PC-9 (cell line): ENCODE data around the gene SELENON. TPM values are rescaled to one million over a fixed set of nuclear protein-coding genes. Genes with fewer than 3 reads are reported as not detected.

ENCODE experiments used
- BruUV-seq: library from RNA; stranded (reverse); fragments of 400-500 nt; replicated peaks from 2 replicates; lab custom pipeline; 2021; lab: Mats Ljungman, UMichigan
- CTCF ChIA-PET: fragments of 300-600 bp; sonication (Branson Sonifier 250); formaldehyde crosslinking; loops from one replicate; lab custom pipeline; 2022; ENCODE audit warnings: antibody characterized with exemption; lab: Charles Lee
- POLR2A ChIA-PET: fragments of 300-600 bp; sonication (Branson Sonifier 250); formaldehyde crosslinking; loops from one replicate; lab custom pipeline; 2022; ENCODE audit warnings: antibody characterized with exemption; ENCODE audit not compliant: unreplicated experiment; lab: Charles Lee
- DNase-seq, 2 experiments: peaks; one replicate each; pipeline versions ENCODE4 v3.0.0 to v3.0.0-alpha.2; 2015 to 2022; ENCODE audit warnings: mixed read lengths in 1 of 2
- H2AFZ ChIP-seq: fragments of 200-600 bp; sonication (generic); 2 replicates; pipeline ENCODE4 v1.8.1; 2017; ENCODE audit warnings: antibody characterized with exemption
- H3F3A ChIP-seq: fragments of 200-600 bp; sonication (generic); 2 replicates; pipeline ENCODE4 v1.8.1; 2017; ENCODE audit warnings: antibody characterized with exemption, mild to moderate bottlenecking, low read depth; ENCODE audit not compliant: insufficient read depth
- H3K27ac ChIP-seq: fragments of 200-600 bp; sonication (generic); 2 replicates; pipeline ENCODE4 v1.6.1; 2016; ENCODE audit warnings: mixed run types
- H3K27me3 ChIP-seq: fragments of 200-600 bp; sonication (generic); 2 replicates; pipeline ENCODE4 v1.6.1; 2016; ENCODE audit warnings: low read depth, mixed run types; ENCODE audit not compliant: insufficient read depth
- H3K36me3 ChIP-seq: fragments of 200-600 bp; sonication (generic); 2 replicates; pipeline ENCODE4 v1.6.1; 2016; ENCODE audit warnings: low read depth, mixed run types
- H3K4me1 ChIP-seq: fragments of 200-600 bp; sonication (generic); replicated peaks from 2 replicates; pipeline ENCODE4 v1.6.1; 2016; ENCODE audit warnings: mixed run types; ENCODE audit not compliant: insufficient read depth
- H3K4me2 ChIP-seq: fragments of 200-600 bp; sonication (generic); 2 replicates; pipeline ENCODE4 v1.6.1; 2017; ENCODE audit warnings: mixed run types
- H3K4me3 ChIP-seq: fragments of 200-600 bp; sonication (generic); 2 replicates; pipeline ENCODE4 v1.6.1; 2016; ENCODE audit warnings: mixed run types
- H3K79me2 ChIP-seq: fragments of 200-600 bp; sonication (generic); 2 replicates; pipeline ENCODE4 v1.6.1; 2017; ENCODE audit warnings: low read depth, mixed run types
- H3K9me2 ChIP-seq: fragments of 200-600 bp; sonication (generic); 2 replicates; pipeline ENCODE4 v1.8.1; 2017; ENCODE audit warnings: mild to moderate bottlenecking; ENCODE audit not compliant: insufficient read depth
- H3K9me3 ChIP-seq: fragments of 200-600 bp; sonication (generic); 2 replicates; pipeline ENCODE4 v1.8.1; 2016; ENCODE audit warnings: low read depth; ENCODE audit not compliant: insufficient read depth
- H4K20me1 ChIP-seq: fragments of 200-600 bp; sonication (generic); 2 replicates; pipeline ENCODE4 v1.8.1; 2017; ENCODE audit not compliant: insufficient read depth
- CTCF ChIP-seq: fragments of 200-600 bp; sonication (generic); conservative IDR thresholded peaks from 2 replicates; pipeline ENCODE4 v1.6.1; 2017; ENCODE audit warnings: mixed run types, antibody characterized with exemption, mild to moderate bottlenecking, moderate library complexity
- EZH2 ChIP-seq: fragments of 200-600 bp; sonication (generic); IDR thresholded peaks from 2 replicates; pipeline ENCODE4 v1.8.0; 2017; ENCODE audit warnings: antibody characterized with exemption, low read depth
- intact Hi-C: fragments of 100-400 bp; cut with micrococcal nuclease; formaldehyde crosslinking; loops from one replicate; pipeline ENCODE4 v1.10.0; 2022; ENCODE audit not compliant: unreplicated experiment
- total RNA-seq: library from RNA; stranded (reverse); gene quantifications from 2 replicates; pipeline ENCODE4 v1.2.3, GENCODE V29; 2021

The SELENON gene
- total RNA-seq, 1 experiment from 2014 or later = 44.3 TPM

GRCh38 chr1:25754470-25755181, 45.4 kb upstream of the SELENON start:
- Histone ChIP-seq H3K4me3 (no peak overlapping the region), H3F3A (no peaks in the 10 kb centered on the region), H3K36me3 (no peaks in the 10 kb centered on the region), H4K20me1 (no peaks in the 10 kb centered on the region), H3K27me3 (no peaks in the 10 kb centered on the region), H3K79me2 (no peaks in the 10 kb centered on the region), H3K9me3 (no peaks in the 10 kb centered on the region), H3K4me2 (no peak overlapping the region), H3K4me1 (no peaks in the 10 kb centered on the region), H2AFZ (no peak overlapping the region), H3K9me2 (no peaks in the 10 kb centered on the region), H3K27ac (no peak overlapping the region)
- POLR2A ChIA-PET = interaction anchor here (0.6 kb wide), 1 partner anchor 1791 kb away, joined by 3 read pairs; no protein-coding TSS in a partner anchor
- CTCF ChIA-PET = no interaction called here
- TF ChIP-seq EZH2 = no peak
- no peak for TF ChIP-seq CTCF
- DNase-seq = no peak
- intact Hi-C loops = no loop called here
- BruUV-seq = no TSS peak

DNA sequence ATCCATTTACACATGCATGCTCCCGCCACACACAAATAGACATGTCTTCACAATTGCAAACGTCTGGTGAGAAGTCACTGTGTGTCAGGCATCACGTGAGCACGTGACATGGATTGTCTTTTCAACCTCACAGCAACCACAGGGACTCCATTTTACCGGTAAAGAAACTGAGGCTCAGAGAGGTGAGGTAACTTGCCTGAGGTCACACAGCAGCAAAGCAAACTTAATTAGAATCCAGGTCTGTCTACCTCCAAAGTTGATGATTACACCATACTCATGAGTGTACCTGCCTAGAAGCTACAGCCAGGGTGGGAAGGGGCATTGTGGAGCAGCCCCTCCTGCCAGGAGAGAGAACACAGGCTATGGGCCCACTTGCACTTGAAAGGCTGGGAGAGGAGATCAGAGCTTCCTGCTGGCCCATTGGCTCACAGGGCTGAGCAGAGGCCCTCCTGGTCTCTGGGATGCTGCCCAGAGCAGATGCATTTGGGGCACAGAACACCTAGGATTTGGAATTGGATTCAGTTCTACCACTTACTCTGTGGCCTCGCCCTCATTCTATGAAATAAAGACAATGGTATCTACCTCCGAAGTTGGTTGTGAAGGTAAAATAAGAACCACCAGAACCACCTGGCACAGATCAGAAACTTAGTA, 44.4 kb upstream of the SELENON start:
- H3K4me1 ChIP-seq = no peaks in the 10 kb centered on the region
- CTCF ChIA-PET = no interaction called here

DNA sequence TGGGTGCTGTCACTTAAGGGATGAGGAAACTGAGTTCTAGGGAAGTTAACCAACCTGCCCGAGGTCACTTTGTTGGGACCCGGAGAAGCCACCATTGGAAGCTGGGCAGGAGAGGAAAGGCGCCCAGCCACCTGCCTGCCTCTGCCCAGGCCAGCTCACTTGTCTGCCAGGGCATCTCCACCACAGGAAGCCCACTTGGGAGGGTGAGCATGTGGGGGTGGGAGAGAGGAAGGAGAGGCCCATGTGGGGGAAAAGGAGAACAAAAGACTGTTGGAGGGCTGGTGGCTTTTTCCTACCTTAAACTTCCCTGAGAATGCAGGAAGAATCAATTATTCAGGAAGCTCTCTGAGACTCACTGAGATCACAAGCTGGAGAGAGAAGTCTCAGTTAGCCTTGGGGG, 43.8 kb upstream of the SELENON start:
- no peaks in the 10 kb centered on the region for H3K9me3 ChIP-seq
- CTCF ChIA-PET = no interaction called here
- TF ChIP-seq EZH2 = no peak
- TF ChIP-seq CTCF = no peak
- H3F3A ChIP-seq = no peaks in the 10 kb centered on the region
- no TSS peak for BruUV-seq
- H4K20me1 ChIP-seq = no peaks in the 10 kb centered on the region
- DNase-seq = no peak
- H3K79me2 ChIP-seq = no peaks in the 10 kb centered on the region
- POLR2A ChIA-PET = no interaction called here
- no peaks in the 10 kb centered on the region for H3K36me3 ChIP-seq
- no peaks in the 10 kb centered on the region for H3K9me2 ChIP-seq
- no peak overlapping the region for H3K4me2 ChIP-seq
- no peak overlapping the region for H2AFZ ChIP-seq
- intact Hi-C loops = no loop called here
- H3K27ac ChIP-seq = no peak overlapping the region
- no peak overlapping the region for H3K4me3 ChIP-seq
- H3K27me3 ChIP-seq = no peaks in the 10 kb centered on the region
- H3K4me1 ChIP-seq = no peaks in the 10 kb centered on the region

More for the DNA sequence above, 44.4 kb upstream of the SELENON start:
- no peaks in the 10 kb centered on the region for H3K79me2 ChIP-seq
- intact Hi-C loops = no loop called here
- H3K9me3 ChIP-seq = no peaks in the 10 kb centered on the region
- POLR2A ChIA-PET = no interaction called here
- TF ChIP-seq EZH2 (no peak), CTCF (no peak)
- no TSS peak for BruUV-seq
- H4K20me1 ChIP-seq = no peaks in the 10 kb centered on the region
- no peaks in the 10 kb centered on the region for H3F3A ChIP-seq
- no peak for DNase-seq
- no peak overlapping the region for H3K27ac ChIP-seq
- H2AFZ ChIP-seq = no peak overlapping the region
- no peaks in the 10 kb centered on the region for H3K9me2 ChIP-seq
- no peak overlapping the region for H3K4me2 ChIP-seq
- H3K36me3 ChIP-seq = no peaks in the 10 kb centered on the region
- H3K27me3 ChIP-seq = no peaks in the 10 kb centered on the region
- H3K4me3 ChIP-seq = no peak overlapping the region
